B cell (primary cell): ENCODE data around the gene ANKRD23. TPM values are rescaled to one million over a fixed set of nuclear protein-coding genes. Genes with fewer than 3 reads are reported as not detected.

ENCODE experiments used
- ATAC-seq: fragments of 200-7000 bp; cut with Tn5 transposase; one replicate; pipeline ENCODE4 v1.10.0; 2021; ENCODE audit warnings: low read depth, mild to moderate bottlenecking, moderate number of reproducible peaks, moderate library complexity
- CTCF ChIA-PET: fragments of 350-600 bp; sonication (Branson Sonifier 250); formaldehyde crosslinking; loops from one replicate; lab custom pipeline; 2021; ENCODE audit warnings: antibody characterized with exemption, inconsistent platforms; lab: Charles Lee
- POLR2A ChIA-PET: fragments of 350-600 bp; sonication (Branson Sonifier 250); formaldehyde crosslinking; loops from one replicate; lab custom pipeline; 2021; ENCODE audit warnings: antibody characterized with exemption; lab: Charles Lee
- DNase-seq: peaks from one replicate; pipeline ENCODE4 v3.0.0; 2013
- H2AFZ ChIP-seq: 2 replicates; pipeline ENCODE4 v1.6.1; 2012; ENCODE audit warnings: mild to moderate bottlenecking, low read depth, low read length; ENCODE audit not compliant: insufficient read depth, poor library complexity, severe bottlenecking
- H3K27ac ChIP-seq, 2 donors: 1 replicate in 1 of 2; 2 replicates in 1 of 2; pipeline ENCODE4 v1.5.1; 2012 to 2013; ENCODE audit warnings: low read length in 2 of 2, mild to moderate bottlenecking in 2 of 2, moderate library complexity in 1 of 2
- H3K27me3 ChIP-seq, 4 experiments: fragments of 200-600 bp in 1 of 4; sonication (generic) in 1 of 4; replicated peaks in 1 of 4; 1 replicate in 2 of 4; 2 replicates in 2 of 4; pipeline versions ENCODE4 v1.6.1 to v1.7.0; 2013 to 2016; ENCODE audit warnings: low read length in 3 of 4, mild to moderate bottlenecking in 2 of 4, mixed read lengths in 1 of 4, moderate library complexity in 1 of 4; ENCODE audit not compliant: insufficient read depth in 4 of 4, control insufficient read depth in 3 of 4; ENCODE audit errors: control extremely low read depth in 1 of 4
- H3K36me3 ChIP-seq, 2 experiments: replicated peaks in 1 of 2; 1 replicate in 1 of 2; 2 replicates in 1 of 2; pipeline versions ENCODE4 v1.6.1 to v1.7.1; 2013; ENCODE audit warnings: low read length in 1 of 2; ENCODE audit not compliant: insufficient read depth in 2 of 2, control insufficient read depth in 1 of 2; ENCODE audit errors: control extremely low read depth in 1 of 2, extremely low read depth in 1 of 2
- H3K4me1 ChIP-seq, 2 donors: fragments of 200-600 bp in 1 of 2; sonication (generic) in 1 of 2; 1 replicate in 1 of 2; 2 replicates in 1 of 2; pipeline versions ENCODE4 v1.5.1 to v1.6.1; 2013 to 2017; ENCODE audit warnings: low read length in 2 of 2; ENCODE audit not compliant: control insufficient read depth in 2 of 2, insufficient read depth in 2 of 2
- H3K4me2 ChIP-seq: replicated peaks from 2 replicates; pipeline ENCODE3; 2012; ENCODE audit warnings: mild to moderate bottlenecking, low read depth, low read length; ENCODE audit not compliant: poor library complexity, severe bottlenecking
- H3K4me3 ChIP-seq, 5 experiments: fragments of 200-600 bp in 1 of 5; sonication (generic) in 1 of 5; 1 replicate in 3 of 5; 2 replicates in 2 of 5; pipeline versions ENCODE4 v1.5.1 to v1.7.0; 2011 to 2016; ENCODE audit warnings: low read length in 4 of 5, mild to moderate bottlenecking in 4 of 5, low read depth in 2 of 5, control low read depth in 1 of 5, moderate library complexity in 1 of 5; ENCODE audit not compliant: insufficient read depth in 1 of 5; ENCODE audit errors: control extremely low read depth in 1 of 5, extremely low read depth in 1 of 5
- H3K79me2 ChIP-seq: fragments of 200-600 bp; sonication (generic); one replicate; pipeline ENCODE4 v1.6.0; 2016; ENCODE audit warnings: low read length; ENCODE audit not compliant: control insufficient read depth, insufficient read depth
- H3K9ac ChIP-seq: fragments of 200-600 bp; sonication (generic); 2 replicates; pipeline ENCODE4 v1.6.1; 2017; ENCODE audit warnings: mild to moderate bottlenecking, low read length, moderate library complexity
- H3K9me3 ChIP-seq, 3 donors: one replicate each; pipeline versions ENCODE4 v1.6.1 to v1.7.1; 2013; ENCODE audit warnings: low read length in 2 of 3; ENCODE audit not compliant: control insufficient read depth in 2 of 3, insufficient read depth in 1 of 3; ENCODE audit errors: control extremely low read depth in 1 of 3
- H4K20me1 ChIP-seq: 2 replicates; pipeline ENCODE4 v1.6.0; 2012; ENCODE audit warnings: mild to moderate bottlenecking, low read length; ENCODE audit not compliant: insufficient read depth, control insufficient read depth, poor library complexity, severe bottlenecking
- H3K27ac Mint-ChIP-seq: one replicate; pipeline ENCODE4 v1.8.0; 2021; ENCODE audit warnings: mixed read lengths
- H3K27me3 Mint-ChIP-seq: one replicate; pipeline ENCODE4 v1.8.0; 2021; ENCODE audit warnings: mixed read lengths
- H3K4me1 Mint-ChIP-seq: one replicate; pipeline ENCODE4 v1.8.0; 2021; ENCODE audit warnings: mixed read lengths
- H3K4me3 Mint-ChIP-seq: one replicate; pipeline ENCODE4 v1.8.0; 2021; ENCODE audit warnings: mixed read lengths
- H3K9me3 Mint-ChIP-seq: one replicate; pipeline ENCODE4 v1.8.0; 2022; ENCODE audit warnings: mixed read lengths; ENCODE audit not compliant: insufficient read depth
- CTCF ChIP-seq: fragments of 200-600 bp; IDR thresholded peaks from one replicate; pipeline ENCODE4 v1.8.0; 2022; ENCODE audit warnings: antibody characterized with exemption, mild to moderate bottlenecking
- EZH2 ChIP-seq: IDR thresholded peaks from 2 replicates; pipeline ENCODE4 v1.6.1; 2012; ENCODE audit warnings: borderline replicate concordance, low read depth, mild to moderate bottlenecking, moderate library complexity, low read length; ENCODE audit not compliant: insufficient read depth, poor library complexity, severe bottlenecking
- WGBS: methylation state at CpG from one replicate; pipeline ENCODE4 v1.1.5; 2013; ENCODE audit warnings: missing lambda C conversion rate; ENCODE audit not compliant: insufficient coverage; 5-methylcytosine and 5-hydroxymethylcytosine counted together
- intact Hi-C: fragments of 100-400 bp; cut with micrococcal nuclease; formaldehyde crosslinking; loops from one replicate; pipeline ENCODE4 v1.10.0; 2022
- polyA plus RNA-seq: library from polyadenylated mRNA; depleted of rRNA; stranded (reverse); fragments of >200 nt; gene quantifications from 2 replicates; pipeline ENCODE4 v1.2.3, GENCODE V29; 2012
- total RNA-seq, 2 donors: library from RNA; stranded (reverse); fragments of 120-200 nt in 1 of 2; gene quantifications; 1 replicate in 1 of 2; 2 replicates in 1 of 2; pipeline versions ENCODE4 v1.2.3 to v1.2.4, GENCODE V29; 2013 to 2022

Gene ANKRD23
- total and polyA plus RNA-seq, 2 donors (not counting 1 experiment from before 2014, with no cell fraction given), result 8.8 to 11.3 TPM

- no peaks in the 10 kb centered on the region for H4K20me1 ChIP-seq
- peak; percentile 22 for ATAC-seq
- peak overlapping the region; percentile 49 for H3K4me2 ChIP-seq
- intact Hi-C loops, result loop anchor here (1.0 to 5.0 kb wide), 5 partner anchors 13 to 165 kb away; partner anchors contain the start of genes KANSL3 and LMAN2L
- POLR2A ChIA-PET, result interaction anchor here (0.6 kb wide), 1 partner anchor 50 kb away, joined by 7 read pairs; no protein-coding TSS in a partner anchor
- H3K27me3 Mint-ChIP-seq, result no peaks in the 10 kb centered on the region
- no peak overlapping the region for H3K4me3 Mint-ChIP-seq
- peaks cover 12% of the 10 kb centered on the region for H3K4me1 Mint-ChIP-seq
- H3K4me3 ChIP-seq, result no peak overlapping the region
- no peak overlapping the region for H3K27ac Mint-ChIP-seq
- H3K27me3 ChIP-seq, result no peaks in the 10 kb centered on the region
- peaks cover 30 to 38% of the 10 kb centered on the region in 2 donors for H3K4me1 ChIP-seq
- H3K9me3 ChIP-seq, result peaks cover 0 to 3% (median 0%) of the 10 kb centered on the region in 3 donors
- peak overlapping the region; percentile 41 for H2AFZ ChIP-seq
- H3K79me2 ChIP-seq, result peaks cover 5% of the 10 kb centered on the region
- no peak overlapping the region for H3K9ac ChIP-seq
- peak; percentile 43 for DNase-seq
- TF ChIP-seq EZH2 (no peak), CTCF (no peak)
- peak overlapping the region; percentile 51 for H3K27ac ChIP-seq
- H3K9me3 Mint-ChIP-seq, result no peaks in the 10 kb centered on the region
- CTCF ChIA-PET, result interaction anchor here (0.6 to 3.8 kb wide), 9 partner anchors 17 to 165 kb away, joined by 3 to 45 read pairs (median 4); partner anchors contain the start of genes CNNM4 and KANSL3
- peaks cover 0 to 37% of the 10 kb centered on the region in 2 experiments for H3K36me3 ChIP-seq
- 34% methylated on average over 10 of the region's 10 CpGs for WGBS
Measured at GRCh38 chr2:96801786-96802595, 41.8 kb downstream of the ANKRD23 start.
